ENCODE measurements around the gene MFNG.

GRCh38 chr22:37453696-37454095, 32.5 kb downstream of the MFNG start:
- TF ChIP-seq CTCF (IDR thresholded peaks at IDR 0.05) (no peak), POLR2A (IDR thresholded peaks at IDR 0.05) (no peak)
